NCI-H774 (cell line): ENCODE results near the gene PLOD3.
"Not testable (repeated sequence)": the region's sequence is repeated elsewhere in the genome, so short reads cannot be mapped to it uniquely, and the experiment has no call there.

Experiments
- DNase-seq: peaks from one replicate; lab custom pipeline; 2025; lab: John Stamatoyannopoulos, UW

PLOD3 gene

GRCh38 chr7:101212014-101212413, 5.4 kb downstream of the PLOD3 start:
- DNase-seq, result no peak

DNA sequence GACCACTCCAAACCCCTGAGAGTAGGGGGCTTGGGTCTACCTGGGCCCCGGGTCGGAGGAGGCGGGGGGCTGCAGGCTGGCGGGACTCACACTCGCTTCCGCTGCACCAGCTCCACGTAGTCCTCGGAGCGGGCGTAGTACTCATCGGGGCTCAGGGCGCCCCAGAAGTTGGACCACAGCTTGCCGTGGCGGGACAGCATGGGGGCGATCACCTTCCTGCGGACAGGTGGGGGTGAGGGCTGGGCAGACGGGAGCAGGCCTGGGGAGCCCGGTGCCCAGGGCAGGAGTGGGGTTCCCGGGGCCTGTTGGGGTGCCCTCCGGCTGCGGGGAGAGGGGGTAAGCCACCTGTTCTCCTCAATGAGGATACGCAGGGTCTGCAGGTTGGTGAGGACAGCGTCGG, 5.9 kb downstream of the PLOD3 start:
- DNase-seq, result no peak

- no peak for DNase-seq
These were observed 7.2 kb downstream of the PLOD3 start for GRCh38 chr7:101210143-101210542.

DNA sequence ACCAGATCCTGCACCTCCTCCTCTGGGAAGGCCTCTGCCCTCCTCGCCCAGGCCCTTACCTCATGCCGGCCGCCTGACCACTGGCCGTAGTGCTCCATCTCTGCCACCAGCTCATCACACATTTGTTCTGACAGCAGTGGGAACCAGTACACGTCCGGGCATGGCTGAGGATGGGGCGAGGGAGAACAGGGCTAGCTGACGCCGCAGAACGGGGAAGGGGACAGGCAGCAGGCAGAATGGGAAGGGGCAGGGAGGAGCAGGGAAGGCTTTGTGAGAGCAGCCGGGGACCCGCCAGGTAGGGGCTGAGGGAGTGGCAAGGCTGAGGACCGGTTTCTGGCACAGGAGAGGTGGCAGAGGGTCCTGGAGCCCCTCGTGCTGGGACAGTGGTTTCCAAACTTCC, 8.6 kb downstream of the PLOD3 start:
- DNase-seq, result no peak

DNA sequence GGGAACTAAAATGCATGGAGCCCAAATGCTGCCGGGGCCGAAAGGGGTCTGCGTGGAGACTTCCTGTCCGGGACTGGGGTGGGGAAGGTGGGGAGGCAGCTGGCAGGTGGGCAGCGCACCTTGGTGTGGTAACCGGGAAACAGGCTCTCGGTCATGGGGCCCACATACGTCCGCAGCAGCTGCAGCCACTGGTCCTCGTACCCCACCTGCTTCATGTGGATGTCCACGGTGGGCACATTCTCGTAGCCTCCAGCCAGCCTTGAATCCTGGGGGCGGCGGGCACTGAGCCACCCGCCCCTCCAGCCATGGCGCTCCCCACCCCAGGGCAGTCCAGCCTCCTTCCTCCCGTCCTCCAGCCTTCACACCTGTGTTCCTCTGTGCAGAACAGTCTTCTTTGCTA, 9.9 kb downstream of the PLOD3 start:
- no peak for DNase-seq

- DNase-seq, result no peak
These were observed 10.7 kb downstream of the PLOD3 start for GRCh38 chr7:101206665-101207042.

- DNase-seq, result no peak
These were observed 11.3 kb downstream of the PLOD3 start for GRCh38 chr7:101205901-101206664.

- not testable (repeated sequence) for DNase-seq
These were observed 13.3 kb downstream of the PLOD3 start for GRCh38 chr7:101203740-101204738.

DNA sequence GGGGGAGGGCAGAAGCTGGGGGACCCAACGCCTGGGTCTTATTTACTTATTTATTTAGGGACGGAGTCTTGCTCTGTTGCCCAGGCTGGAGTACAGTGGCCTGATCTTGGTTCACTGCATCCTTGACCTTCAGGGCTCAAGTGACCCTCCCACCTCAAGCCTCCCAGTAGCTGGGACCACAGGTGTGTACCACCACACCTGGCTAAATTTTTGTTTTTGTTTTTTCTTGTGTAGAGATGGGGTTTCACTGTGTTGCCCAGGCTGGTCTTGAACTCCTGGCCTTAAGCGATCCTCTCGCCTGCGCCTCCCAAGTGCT, 14.8 kb downstream of the PLOD3 start:
- no peak for DNase-seq

DNA sequence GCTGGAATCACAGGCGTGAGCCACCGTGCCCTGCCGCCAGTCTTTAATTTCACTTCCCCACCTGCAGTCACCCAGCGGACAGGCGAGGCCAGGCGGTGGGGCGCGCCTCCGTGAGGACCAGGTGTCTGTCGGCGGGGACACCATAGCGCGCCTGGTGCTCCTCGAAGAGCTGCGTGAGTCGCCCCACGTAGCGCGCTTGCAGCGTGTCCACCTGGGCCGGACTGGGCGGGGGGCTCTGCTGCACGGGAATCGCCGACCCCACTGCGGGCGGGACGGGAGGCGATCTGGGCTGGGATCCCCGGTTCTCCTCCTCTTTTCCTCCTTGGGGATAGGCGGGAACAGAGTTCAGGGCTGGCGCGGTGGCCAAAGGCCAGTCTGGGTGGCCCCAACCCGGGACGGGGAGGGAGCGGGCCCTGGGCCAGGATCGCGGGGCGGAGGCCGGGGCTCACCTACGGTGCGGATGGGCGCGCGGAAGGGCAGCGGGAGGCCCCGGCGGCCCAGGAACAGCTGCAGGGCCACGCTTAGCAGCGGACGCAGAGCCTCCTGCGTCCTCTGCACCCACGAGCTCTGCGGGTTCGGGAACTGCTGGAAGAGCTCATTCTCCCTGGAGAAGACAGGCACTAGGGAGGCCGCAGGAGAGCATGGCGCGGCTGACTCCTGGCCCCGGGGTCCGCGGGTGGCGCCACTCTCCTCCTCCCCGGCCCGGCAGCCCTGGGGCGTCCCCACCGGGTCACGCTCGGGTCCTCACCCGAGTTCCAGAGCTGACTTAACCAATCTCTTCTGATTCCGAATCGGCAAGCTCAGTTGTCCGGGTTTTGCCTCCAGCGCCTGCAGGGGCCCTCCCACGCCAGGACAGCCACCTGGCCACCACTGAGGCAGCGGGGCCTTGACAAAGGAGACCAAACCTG, 15.4 kb downstream of the PLOD3 start:
- no peak for DNase-seq

DNA sequence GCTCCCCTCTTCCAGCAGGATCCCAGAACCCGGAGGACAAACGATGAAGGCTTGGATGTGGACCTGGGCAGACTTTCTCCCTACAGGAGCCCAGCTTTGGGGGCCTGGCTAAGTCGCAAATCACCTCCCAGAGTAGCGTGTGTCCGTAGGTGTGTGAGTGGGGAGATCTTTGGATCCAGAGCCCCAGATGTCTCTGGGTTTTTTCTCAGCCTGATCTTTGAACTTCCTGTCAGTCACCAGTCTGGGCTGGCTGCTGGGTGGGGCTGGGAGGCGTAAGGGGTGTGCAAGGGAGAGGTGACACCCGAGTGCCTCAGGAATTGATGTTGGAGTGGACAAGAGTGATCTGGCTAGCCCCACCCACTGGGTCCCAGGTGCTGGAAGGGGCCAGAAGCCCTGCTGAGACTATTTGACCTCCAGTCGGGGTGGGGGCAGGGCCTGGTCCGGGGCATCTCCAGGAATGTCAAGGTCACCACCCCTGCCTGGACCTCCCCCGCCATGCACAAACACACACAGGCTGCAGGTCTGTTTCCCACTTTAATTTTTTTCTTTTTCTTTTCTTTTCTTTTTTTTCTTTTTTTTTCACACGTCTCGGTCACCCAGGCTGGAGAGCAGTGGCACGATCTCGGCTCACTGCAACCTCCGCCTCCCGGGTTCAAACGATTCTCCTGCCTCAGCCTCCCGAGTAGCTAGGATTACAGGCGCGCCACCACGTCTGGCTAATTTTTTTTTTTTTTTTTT, 16.4 kb downstream of the PLOD3 start, which contains the start of gene MOGAT3:
Gene MOGAT3, minus strand, starts transcription at position 175 of the 738 bp plus-strand sequence. CDS start 182 bp downstream, outside the sequence.
- no peak for DNase-seq

DNA sequence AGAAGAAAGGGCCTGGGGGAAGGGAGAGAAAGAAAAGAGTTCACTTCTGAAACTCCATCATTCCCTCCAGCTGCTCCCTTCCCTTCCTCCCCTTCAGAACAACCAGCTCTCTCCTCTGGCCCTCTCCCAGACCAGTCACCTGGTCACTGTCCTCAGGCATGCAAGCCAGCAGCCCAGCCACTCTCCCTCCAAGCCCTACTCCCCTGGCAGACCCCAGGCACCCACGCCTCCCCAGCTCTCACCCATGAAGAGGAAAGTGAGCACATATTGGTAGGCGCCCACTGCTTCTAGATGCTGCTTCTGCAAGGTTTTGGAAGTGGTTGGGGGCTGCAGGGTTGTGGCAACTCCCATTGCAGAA, 16.9 kb downstream of the PLOD3 start:
- no peak for DNase-seq

GRCh38 chr7:101199522-101199921, 17.9 kb downstream of the PLOD3 start:
- not testable (repeated sequence) for DNase-seq

- DNase-seq, result no peak
These were observed 18.9 kb downstream of the PLOD3 start for GRCh38 chr7:101198476-101198875.

- DNase-seq, result no peak
These were observed 19.4 kb downstream of the PLOD3 start for GRCh38 chr7:101197991-101198390.

- no peak for DNase-seq
These were observed 21.5 kb downstream of the PLOD3 start for GRCh38 chr7:101195884-101196283.

DNA sequence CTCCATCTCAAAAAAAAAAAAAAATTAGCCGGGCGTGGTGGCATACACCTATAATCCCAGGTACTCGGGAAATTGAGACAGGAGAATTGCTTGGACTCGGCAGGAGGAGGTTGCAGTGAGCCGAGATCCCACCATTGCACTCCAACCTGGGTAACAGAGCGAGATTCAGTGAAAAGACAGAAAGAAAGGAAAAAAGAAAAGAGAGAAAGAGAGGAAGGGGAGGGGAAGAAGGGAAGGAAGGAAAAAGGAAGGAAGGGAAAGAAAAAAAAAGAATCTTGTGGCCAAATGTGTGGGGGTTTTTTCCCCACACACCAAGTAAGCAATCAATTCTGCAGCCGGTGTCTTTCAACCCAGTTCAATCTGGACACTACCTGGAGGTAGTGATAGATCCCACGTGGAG, 28.3 kb downstream of the PLOD3 start:
- DNase-seq, result no peak

GRCh38 chr7:101186844-101187428, 30.4 kb downstream of the PLOD3 start:
- no peak for DNase-seq

GRCh38 chr7:101186194-101186593, 31.2 kb downstream of the PLOD3 start:
- DNase-seq, result no peak

- DNase-seq, result no peak
These were observed 32.0 kb downstream of the PLOD3 start for GRCh38 chr7:101185258-101185839.
